Stimulated activated CD8-positive, alpha-beta memory T cell treated with anti-CD3 and anti-CD28 coated beads, Interleukin-12 subunit alpha, Interleukin-12 subunit beta, amount 100 ng/mL, for 24 hours (primary cell): ENCODE data around the gene NDEL1.

Experiments
- DNase-seq: peaks from one replicate; pipeline ENCODE4 v3.0.0-alpha.2; 2020; ENCODE audit errors: extremely low read depth

NDEL1 gene

DNA sequence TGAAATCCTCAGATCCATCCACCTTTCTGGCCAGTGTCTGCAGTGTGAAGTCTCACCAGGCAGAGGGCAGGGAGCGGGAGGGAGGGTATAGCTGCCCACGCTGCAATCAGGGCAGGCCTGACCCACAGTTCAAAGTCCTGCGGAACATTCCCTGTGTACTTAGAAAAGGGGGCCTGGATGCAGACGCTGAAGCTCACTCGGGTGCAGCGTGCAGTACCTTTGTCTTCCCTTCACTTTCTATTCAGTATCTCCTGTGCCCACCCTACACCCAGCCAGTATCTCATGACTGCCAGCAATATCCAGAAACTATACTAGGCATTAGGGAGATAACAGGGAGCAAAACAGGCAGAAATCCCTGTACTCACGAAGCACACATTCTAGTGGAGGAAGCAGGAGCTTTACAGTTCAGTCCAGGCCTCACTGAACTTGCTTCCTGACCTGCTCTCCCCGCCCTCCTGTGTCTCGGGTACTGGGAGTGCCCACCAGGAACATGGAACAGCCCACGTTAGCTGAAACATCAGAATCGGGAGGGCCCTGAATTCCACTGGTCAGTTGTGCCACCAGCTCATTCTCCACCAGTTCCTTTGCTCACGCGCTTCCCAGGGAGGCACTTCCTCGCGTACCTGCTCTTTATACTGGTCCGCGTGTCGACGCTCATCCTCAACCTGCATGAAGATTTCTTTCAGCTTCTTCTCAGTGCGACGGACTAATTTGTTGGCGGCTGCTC is 42.2 kb downstream of the NDEL1 start:
- no peak for DNase-seq

- DNase-seq = no peak
Observed at GRCh38 chr17:8479431-8479947, 43.8 kb downstream of the NDEL1 start.

DNA sequence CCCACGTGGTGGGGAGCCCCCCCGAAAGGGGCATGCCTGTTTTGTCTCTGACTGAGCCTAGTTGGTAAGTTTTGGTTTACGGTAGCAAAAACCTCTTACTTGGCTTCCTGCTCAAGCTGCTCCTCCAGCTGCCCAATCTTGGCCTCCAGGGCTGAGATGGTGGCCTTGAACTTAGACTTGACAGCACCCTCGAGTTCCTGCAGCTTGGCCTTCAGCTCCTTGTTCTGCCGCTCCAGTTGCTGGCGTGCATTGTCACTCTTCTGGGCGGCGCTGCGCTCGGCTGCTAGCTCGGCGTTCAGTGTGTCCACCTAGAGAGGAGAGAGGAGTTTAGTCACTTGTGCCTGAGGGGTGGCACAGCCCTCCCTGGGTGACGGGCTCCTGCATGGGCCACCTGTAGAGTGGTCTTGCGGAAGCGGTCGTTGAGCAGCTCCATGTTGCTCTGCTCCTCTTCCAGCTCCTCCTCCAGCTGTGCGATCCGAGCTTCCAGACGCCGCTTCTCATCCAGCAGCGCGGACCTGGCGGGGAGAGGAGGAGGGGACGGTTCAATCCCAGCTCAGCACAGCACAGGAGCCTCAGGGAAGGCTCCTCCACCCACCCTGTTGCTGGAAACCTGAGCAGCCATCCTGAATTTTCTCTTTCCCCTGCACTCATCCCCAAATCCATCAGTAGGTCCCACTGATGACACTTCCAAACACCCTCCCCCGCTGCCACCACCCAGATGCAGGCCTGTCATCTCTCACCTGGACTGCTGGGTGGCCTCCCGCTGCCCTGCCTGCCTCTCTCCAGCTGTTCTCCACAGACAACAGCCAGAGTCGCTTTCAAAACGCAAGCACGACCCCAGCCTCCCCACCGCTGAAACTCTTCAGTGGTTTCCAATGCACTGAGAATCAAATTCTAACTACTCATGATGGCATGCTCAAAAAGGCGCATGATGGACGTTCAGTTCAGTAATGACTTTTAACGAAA is 44.6 kb downstream of the NDEL1 start:
- DNase-seq = no peak

DNA sequence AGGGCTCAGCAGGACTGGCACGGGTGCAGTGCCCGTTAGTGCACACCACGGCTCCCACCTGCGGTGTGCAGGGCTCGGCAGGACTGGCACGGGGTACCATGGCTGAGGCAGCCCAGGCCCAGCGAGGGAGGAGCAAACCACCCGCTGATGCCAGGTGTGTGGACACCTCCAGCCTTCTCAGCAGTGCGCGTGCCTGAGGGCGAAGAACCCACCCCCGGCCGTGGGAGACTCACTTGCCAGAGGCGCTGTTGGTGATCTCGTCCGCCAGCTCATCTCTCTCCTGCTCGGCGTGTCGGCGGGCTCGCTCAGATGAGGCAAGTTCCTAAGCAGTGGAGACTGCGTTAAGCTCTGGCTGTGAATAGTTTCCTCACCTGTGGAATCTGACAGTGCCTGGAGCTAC is 45.4 kb downstream of the NDEL1 start:
- DNase-seq = no peak

DNA sequence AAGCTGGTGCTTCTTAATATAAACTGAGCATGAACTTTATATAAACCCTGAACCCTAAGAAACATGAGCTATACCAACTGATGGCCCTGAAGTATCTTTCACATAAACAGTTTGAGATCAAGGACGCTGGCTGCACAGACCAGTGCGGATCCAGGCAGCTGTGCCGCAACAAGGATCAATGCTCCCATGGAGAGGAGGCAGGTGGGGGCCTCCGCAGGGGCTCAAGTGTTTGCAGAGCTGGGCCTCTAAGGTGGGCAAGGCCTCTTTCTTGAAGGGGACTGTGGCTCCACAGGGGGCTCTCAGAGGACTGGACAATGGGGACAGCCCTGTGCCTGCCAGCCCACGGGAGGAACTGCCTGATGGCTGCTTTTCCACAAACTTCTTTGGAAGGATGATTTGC is 46.0 kb downstream of the NDEL1 start:
- DNase-seq = no peak

- no peak for DNase-seq
Observed at GRCh38 chr17:8482546-8482945, 46.9 kb downstream of the NDEL1 start.

DNA sequence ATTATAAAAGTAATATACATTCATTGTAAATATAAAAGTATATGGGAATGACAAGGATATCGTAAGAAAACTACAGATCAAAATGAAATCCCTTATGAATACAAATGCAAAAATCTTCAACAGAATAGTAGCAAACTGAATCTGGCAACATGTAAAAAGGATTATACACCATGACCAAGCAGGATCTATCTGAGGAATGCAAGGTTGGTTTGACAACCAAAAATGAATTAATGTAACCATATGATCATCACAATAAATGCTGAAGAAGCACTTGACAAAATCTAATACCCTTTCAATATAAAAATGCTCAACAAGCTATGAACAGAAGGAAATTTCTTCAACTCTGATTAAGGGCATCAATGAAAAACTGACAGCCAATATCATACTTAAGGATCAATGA is 48.8 kb downstream of the NDEL1 start:
- DNase-seq = no peak

DNA sequence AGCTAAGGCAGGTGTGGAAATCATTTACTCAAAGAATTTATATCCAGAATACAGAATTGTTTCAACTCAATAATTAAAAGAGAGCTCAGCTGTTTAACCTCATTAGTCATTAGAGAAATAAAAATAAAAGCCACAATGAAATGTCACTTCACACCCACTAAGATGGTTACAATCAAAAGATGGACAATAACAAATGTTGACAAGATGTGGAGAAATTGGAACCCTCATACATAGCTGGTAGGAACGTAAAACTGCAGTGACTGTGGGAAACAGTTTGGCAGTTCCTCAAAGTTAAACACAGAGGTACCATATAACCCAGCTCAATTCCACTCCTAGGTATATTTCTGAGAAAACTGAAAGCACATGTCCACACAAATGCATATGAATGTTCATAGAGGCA is 49.8 kb downstream of the NDEL1 start:
- DNase-seq = no peak

DNA sequence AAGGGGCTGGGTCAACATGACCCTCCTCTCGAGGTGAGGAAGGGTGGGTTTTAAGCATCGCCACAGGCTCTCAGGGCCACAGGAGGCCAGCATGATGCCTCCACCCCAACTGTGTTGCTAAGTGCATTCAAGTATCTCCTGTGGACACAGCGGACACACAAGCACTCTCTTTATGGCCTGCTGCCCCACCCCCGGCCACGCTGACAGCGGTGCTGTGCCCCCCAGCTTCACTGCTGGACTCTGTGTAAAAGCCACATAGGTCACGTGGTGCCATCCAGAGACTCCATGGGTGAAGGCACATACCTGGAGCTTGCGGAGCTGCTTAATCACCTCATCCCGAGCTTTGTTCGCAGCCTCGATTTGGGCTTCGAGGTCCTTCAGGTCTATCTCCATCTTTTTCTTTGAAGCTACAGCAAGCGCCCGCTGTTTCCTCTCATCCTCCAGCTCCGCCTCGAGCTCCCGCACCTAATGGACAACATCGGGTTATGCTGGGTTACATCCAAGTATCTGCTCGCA is 51.5 kb downstream of the NDEL1 start:
- DNase-seq = no peak

GRCh38 chr17:8487743-8488142 is 52.1 kb downstream of the NDEL1 start:
- DNase-seq = no peak

GRCh38 chr17:8488491-8488890 is 52.8 kb downstream of the NDEL1 start:
- DNase-seq = no peak

GRCh38 chr17:8488901-8489300 is 53.2 kb downstream of the NDEL1 start:
- no peak for DNase-seq

DNA sequence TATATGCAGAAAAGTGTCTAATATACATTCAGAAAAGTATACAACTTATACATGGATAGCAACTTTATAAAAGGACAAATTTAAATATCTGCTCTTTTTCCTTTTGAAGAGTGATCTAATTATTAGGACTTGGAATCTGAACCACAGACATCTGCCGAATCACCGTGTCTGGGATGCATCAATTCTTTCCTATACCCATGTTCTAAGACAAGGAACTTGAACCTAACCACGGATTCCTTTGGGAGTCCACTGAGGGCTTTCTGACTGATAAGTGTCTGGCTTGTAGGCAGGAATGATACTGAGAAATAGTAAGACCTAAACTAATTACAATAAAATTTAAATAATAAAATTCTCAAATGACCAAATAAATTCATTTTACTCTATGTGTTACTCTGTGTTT is 54.2 kb downstream of the NDEL1 start:
- DNase-seq = no peak

DNA sequence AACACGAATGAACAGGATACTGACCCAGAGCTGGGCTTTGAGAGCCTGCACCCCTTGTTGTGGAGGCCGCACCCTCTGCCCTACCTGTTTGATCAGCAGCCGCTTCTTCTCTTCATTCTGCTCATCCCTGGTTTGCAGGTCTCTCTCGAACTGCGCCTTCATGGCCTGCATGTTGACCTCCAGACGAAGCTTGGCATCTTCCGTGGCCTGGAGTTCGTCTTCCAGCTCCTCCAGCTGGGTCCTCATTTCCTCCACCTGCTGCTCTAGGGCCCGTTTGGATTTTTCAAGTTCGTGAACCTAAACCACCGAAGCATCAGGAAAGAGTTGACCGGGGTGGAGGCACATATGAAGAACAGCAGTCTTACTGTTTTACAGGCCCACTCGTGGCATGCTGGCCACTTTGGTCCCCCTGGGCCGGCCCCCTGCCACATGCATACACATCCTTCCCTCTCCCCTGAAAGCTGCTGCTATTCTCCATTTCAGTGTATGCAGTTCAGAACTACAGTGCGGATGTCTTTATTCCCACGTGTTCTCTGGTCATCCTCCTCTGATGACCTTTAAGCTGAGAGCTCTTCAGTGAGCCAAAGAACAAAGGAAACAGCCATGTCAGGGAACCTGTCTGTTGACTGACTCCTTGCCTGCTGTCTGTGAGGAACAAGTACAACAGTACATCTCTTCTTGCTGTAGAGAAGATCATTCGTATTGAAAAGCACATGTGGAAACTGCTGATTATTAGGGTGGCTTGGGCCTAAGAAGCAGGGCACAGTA is 54.8 kb downstream of the NDEL1 start:
- DNase-seq = no peak

DNA sequence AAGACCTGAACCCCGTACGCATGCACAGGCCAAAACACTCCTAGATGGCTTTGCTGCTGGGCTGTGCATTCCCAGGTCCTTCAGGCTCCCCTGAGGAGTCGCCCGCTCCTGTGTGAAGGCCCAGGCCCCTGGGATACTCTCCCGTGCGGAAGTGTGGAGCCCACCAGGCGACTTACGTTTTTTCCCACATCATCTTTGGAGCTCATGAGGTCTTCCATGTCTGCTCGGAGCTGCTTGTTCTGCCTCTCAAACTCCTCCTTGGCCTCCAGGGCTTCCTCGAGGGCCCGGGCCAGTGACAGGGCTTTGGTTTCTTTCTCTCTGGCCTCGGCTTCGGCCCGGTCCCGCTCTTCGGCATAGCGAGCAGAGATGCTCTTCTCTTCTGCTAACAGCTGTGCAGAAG is 56.4 kb downstream of the NDEL1 start:
- DNase-seq = no peak

DNA sequence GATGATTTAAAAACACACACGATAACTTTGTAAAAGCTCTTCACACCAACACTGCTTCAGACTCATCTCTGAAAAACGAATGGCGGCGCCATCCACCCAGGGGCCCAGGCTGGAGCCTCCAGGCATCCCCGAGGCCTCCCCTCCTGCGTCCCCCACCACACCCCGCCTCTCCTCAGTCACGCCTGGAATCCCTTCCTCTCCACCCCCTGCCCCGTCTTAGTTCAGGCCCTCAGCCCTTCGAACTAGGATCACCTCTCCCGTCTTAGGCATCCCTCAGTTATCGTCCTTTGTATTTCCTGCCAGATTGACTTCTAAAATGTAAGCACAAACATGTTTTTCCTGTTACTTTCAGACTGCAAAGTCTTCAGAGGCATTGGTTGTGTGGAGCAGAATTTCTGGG is 58.3 kb downstream of the NDEL1 start:
- no peak for DNase-seq

GRCh38 chr17:8494506-8495111 is 58.9 kb downstream of the NDEL1 start:
- DNase-seq = no peak

- DNase-seq = no peak
Observed at GRCh38 chr17:8496081-8496480, 60.4 kb downstream of the NDEL1 start.

- DNase-seq = no peak
Observed at GRCh38 chr17:8499171-8499570, 63.5 kb downstream of the NDEL1 start.

GRCh38 chr17:8499614-8500013 is 63.9 kb downstream of the NDEL1 start:
- DNase-seq = no peak

- no peak for DNase-seq
Observed at GRCh38 chr17:8500609-8501008, 64.9 kb downstream of the NDEL1 start.
